B cell (primary cell): ENCODE data around the gene CCNG2.

Experiments used
- CTCF ChIP-seq: fragments of 200-600 bp; IDR thresholded peaks from one replicate; pipeline ENCODE4 v1.8.0; 2022; ENCODE audit warnings: antibody characterized with exemption, mild to moderate bottlenecking
- EZH2 ChIP-seq: IDR thresholded peaks from 2 replicates; pipeline ENCODE4 v1.6.1; 2012; ENCODE audit warnings: borderline replicate concordance, low read depth, mild to moderate bottlenecking, moderate library complexity, low read length; ENCODE audit not compliant: insufficient read depth, poor library complexity, severe bottlenecking

- no peak for TF ChIP-seq CTCF
- no peak for TF ChIP-seq EZH2
Measured at GRCh38 chr4:77141964-77142645, 14.9 kb upstream of the CCNG2 start.
